ENCODE data around the gene CPNE6. TPM values are rescaled to one million over a fixed set of nuclear protein-coding genes. Genes with fewer than 3 reads are reported as not detected.

Gene CPNE6
- total and polyA plus RNA-seq, 4 donors = 0.05 to 0.17 TPM; not detected in 2

- 95% methylated on average over 16 of the region's 16 CpGs for WGBS
- Histone ChIP-seq H3K4me1 (ENCODE audit: control insufficient read depth in 4 of 4, insufficient read depth in 4 of 4, low read length in 3 of 4) (peaks cover 9 to 78% (median 55%) of the 10 kb centered on the region in 4 donors), H3K36me3 (ENCODE audit: control insufficient read depth in 4 of 4, insufficient read depth in 3 of 4, low read depth in 1 of 4, low read length in 3 of 4) (peaks cover 13 to 30% (median 22%) of the 10 kb centered on the region in 4 donors), H3K9me3 (ENCODE audit: control insufficient read depth in 4 of 4, low read length in 3 of 4) (no peaks in the 10 kb centered on the region), H3K27me3 (ENCODE audit: control insufficient read depth in 4 of 4, insufficient read depth in 4 of 4, low read length in 3 of 4) (no peaks in the 10 kb centered on the region), H3K4me3 (ENCODE audit: low read depth in 1 of 3, low read length in 3 of 3) (no peak overlapping the region), H3K27ac (ENCODE audit: low read depth in 1 of 2, low read length in 2 of 2) (no peak overlapping the region), H3K9ac (ENCODE audit: low read depth in 1 of 2, low read length in 2 of 2) (no peak overlapping the region)
- TF ChIP-seq GABPA (IDR thresholded peaks at IDR 0.05 in 1 of 2, conservative IDR thresholded peaks at IDR 0.05 in 1 of 2) = no peak
- no peak for TF ChIP-seq JUND (IDR thresholded peaks at IDR 0.05)
- TF ChIP-seq EGR1 (IDR thresholded peaks at IDR 0.05; ENCODE audit: low read depth in 2 of 2) = no peak
- TF ChIP-seq, protein P1, sequence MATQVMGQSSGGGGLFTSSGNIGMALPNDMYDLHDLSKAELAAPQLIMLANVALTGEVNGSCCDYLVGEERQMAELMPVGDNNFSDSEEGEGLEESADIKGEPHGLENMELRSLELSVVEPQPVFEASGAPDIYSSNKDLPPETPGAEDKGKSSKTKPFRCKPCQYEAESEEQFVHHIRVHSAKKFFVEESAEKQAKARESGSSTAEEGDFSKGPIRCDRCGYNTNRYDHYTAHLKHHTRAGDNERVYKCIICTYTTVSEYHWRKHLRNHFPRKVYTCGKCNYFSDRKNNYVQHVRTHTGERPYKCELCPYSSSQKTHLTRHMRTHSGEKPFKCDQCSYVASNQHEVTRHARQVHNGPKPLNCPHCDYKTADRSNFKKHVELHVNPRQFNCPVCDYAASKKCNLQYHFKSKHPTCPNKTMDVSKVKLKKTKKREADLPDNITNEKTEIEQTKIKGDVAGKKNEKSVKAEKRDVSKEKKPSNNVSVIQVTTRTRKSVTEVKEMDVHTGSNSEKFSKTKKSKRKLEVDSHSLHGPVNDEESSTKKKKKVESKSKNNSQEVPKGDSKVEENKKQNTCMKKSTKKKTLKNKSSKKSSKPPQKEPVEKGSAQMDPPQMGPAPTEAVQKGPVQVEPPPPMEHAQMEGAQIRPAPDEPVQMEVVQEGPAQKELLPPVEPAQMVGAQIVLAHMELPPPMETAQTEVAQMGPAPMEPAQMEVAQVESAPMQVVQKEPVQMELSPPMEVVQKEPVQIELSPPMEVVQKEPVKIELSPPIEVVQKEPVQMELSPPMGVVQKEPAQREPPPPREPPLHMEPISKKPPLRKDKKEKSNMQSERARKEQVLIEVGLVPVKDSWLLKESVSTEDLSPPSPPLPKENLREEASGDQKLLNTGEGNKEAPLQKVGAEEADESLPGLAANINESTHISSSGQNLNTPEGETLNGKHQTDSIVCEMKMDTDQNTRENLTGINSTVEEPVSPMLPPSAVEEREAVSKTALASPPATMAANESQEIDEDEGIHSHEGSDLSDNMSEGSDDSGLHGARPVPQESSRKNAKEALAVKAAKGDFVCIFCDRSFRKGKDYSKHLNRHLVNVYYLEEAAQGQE (IDR thresholded peaks at IDR 0.05) = no peak
- TF ChIP-seq, protein P2, sequence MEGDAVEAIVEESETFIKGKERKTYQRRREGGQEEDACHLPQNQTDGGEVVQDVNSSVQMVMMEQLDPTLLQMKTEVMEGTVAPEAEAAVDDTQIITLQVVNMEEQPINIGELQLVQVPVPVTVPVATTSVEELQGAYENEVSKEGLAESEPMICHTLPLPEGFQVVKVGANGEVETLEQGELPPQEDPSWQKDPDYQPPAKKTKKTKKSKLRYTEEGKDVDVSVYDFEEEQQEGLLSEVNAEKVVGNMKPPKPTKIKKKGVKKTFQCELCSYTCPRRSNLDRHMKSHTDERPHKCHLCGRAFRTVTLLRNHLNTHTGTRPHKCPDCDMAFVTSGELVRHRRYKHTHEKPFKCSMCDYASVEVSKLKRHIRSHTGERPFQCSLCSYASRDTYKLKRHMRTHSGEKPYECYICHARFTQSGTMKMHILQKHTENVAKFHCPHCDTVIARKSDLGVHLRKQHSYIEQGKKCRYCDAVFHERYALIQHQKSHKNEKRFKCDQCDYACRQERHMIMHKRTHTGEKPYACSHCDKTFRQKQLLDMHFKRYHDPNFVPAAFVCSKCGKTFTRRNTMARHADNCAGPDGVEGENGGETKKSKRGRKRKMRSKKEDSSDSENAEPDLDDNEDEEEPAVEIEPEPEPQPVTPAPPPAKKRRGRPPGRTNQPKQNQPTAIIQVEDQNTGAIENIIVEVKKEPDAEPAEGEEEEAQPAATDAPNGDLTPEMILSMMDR (IDR thresholded peaks at IDR 0.05; ENCODE audit: low read depth, low read length, missing input control) = no peak
- TF ChIP-seq ATF3 (IDR thresholded peaks at IDR 0.05) = no peak
- TF ChIP-seq MAX (IDR thresholded peaks at IDR 0.05) = no peak
- no peak for TF ChIP-seq HNF4G (IDR thresholded peaks at IDR 0.05)
- no peak for DNase-seq (ENCODE audit: low spot score)
These were observed 27.0 kb downstream of the CPNE6 start for GRCh38 chr14:24098229-24098926.

- Histone ChIP-seq H3K27ac (ENCODE audit: low read depth in 1 of 2, low read length in 2 of 2) (no peak overlapping the region), H3K27me3 (ENCODE audit: control insufficient read depth in 4 of 4, insufficient read depth in 4 of 4, low read length in 3 of 4) (no peaks in the 10 kb centered on the region), H3K4me3 (ENCODE audit: low read depth in 1 of 3, low read length in 3 of 3) (no peak overlapping the region), H3K36me3 (ENCODE audit: control insufficient read depth in 4 of 4, insufficient read depth in 3 of 4, low read depth in 1 of 4, low read length in 3 of 4) (peaks cover 13 to 36% (median 24%) of the 10 kb centered on the region in 4 donors), H3K9me3 (ENCODE audit: control insufficient read depth in 4 of 4, low read length in 3 of 4) (no peaks in the 10 kb centered on the region), H3K9ac (ENCODE audit: low read depth in 1 of 2, low read length in 2 of 2) (no peak overlapping the region), H3K4me1 (ENCODE audit: control insufficient read depth in 4 of 4, insufficient read depth in 4 of 4, low read length in 3 of 4) (peaks cover 6 to 80% (median 58%) of the 10 kb centered on the region in 4 donors)
- WGBS = 61% methylated on average over 17 of the region's 17 CpGs
- TF ChIP-seq NR2F2 (IDR thresholded peaks at IDR 0.05) (no peak), JUND (IDR thresholded peaks at IDR 0.05) (no peak)
- DNase-seq (ENCODE audit: low spot score) = no peak
These were observed 27.8 kb downstream of the CPNE6 start for GRCh38 chr14:24098927-24099813.
